Neural cell (in vitro differentiated cells): ENCODE measurements around the gene ERC2.

Source experiments
- EP300 ChIP-seq: fragments of 450-650 bp; conservative IDR thresholded peaks from 2 replicates; pipeline ENCODE4 v1.6.1; 2014; ENCODE audit warnings: antibody characterized with exemption, mild to moderate bottlenecking, moderate library complexity; ENCODE audit not compliant: poor library complexity, severe bottlenecking
- POLR2AphosphoS5 ChIP-seq: IDR thresholded peaks from 2 replicates; pipeline ENCODE4 v1.6.1; 2012

- TF ChIP-seq EP300 (no peak), POLR2AphosphoS5 (no peak)
These were observed 281.2 kb downstream of the ERC2 start for GRCh38 chr3:56187051-56187450.
